GM18907 (cell line): Measurements from ENCODE around the gene AFAP1.

Source experiments
- ATAC-seq: cut with Tn5 transposase; IDR thresholded peaks from one replicate; pipeline ENCODE4 v1.9.1; 2021; ENCODE audit warnings: mild to moderate bottlenecking, moderate library complexity; ENCODE audit not compliant: unreplicated experiment

Gene AFAP1

DNA sequence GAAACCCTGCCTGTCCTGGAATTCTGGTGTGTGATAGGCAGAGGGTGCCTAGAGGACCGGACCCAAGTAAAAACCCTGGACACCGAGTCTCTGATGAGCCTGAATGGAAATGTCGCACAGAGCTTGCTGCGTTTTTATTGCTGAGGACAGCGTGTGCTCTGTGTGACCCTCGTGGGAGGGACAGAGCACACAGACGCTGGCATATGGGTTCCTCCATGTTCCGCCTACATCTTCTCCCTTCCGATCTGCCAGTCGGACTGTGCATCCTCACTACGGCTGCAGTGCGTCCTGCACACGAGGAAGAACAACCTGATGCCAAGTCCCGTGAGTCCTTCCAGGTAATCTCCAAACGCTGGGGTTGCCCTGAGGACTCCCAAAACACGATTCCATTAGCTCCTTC lies 68.3 kb downstream of the AFAP1 start:
- ATAC-seq = no peak

- no peak for ATAC-seq
Observed at GRCh38 chr4:7868892-7869471, 70.7 kb downstream of the AFAP1 start.

GRCh38 chr4:7868436-7868775 lies 71.3 kb downstream of the AFAP1 start:
- no peak for ATAC-seq

- no peak for ATAC-seq
Observed at GRCh38 chr4:7867701-7868435, 71.8 kb downstream of the AFAP1 start.

- no peak for ATAC-seq
Observed at GRCh38 chr4:7867191-7867590, 72.5 kb downstream of the AFAP1 start.

DNA sequence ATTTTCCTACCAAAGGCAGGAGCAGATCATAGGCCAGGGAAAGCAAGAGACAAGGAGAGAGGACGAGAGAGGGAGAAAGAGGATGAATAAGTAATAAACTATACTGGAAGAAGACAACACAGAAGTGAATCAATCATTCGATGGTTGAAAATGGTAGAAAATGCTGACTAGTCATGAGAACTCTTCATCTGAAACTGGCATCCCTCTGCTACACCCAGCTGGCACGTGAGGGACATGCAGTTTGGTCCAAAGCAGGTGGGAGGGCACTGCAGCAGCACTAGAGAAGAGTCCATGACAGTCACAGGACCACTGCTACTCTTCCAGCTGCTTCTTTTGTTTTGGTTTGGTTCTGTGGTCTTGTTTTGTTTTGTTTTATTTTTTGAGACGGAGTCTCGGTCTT lies 74.1 kb downstream of the AFAP1 start:
- ATAC-seq = no peak

- no peak for ATAC-seq
Observed at GRCh38 chr4:7864685-7865084, 75.0 kb downstream of the AFAP1 start.

DNA sequence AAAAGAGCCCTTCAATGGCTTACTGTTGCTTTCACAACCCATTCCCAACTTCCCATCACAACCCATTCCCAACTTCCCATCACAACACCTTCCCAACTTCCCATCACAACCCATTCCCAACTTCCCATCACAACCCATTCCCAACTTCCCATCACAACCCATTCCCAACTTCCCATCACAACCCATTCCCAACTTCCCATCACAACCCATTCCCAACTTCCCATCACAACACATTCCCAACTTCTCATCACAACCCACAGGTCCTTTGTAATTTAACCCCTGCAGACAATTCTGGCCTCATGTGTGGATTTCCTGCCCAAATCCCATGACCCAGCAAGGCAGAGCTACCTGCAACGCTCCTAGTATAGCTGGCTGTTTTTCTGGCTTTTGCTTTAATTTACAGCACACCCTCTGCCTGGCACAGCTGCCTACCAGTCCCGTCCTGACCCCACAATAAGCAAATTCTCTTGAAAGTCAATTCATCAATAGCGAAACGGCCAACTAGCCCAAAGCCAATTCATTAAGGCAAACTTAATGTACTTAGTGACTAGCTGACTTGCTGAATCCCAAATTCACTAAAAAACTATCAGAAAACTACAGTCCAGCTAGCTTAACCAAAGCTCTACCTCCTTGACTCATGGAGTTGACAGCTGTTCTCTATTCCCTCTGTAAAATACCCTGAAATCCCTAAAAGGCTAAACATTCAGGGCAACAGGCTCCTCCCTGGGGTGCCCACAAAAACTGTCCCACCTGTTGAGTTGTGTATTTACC lies 75.6 kb downstream of the AFAP1 start:
- no peak for ATAC-seq

DNA sequence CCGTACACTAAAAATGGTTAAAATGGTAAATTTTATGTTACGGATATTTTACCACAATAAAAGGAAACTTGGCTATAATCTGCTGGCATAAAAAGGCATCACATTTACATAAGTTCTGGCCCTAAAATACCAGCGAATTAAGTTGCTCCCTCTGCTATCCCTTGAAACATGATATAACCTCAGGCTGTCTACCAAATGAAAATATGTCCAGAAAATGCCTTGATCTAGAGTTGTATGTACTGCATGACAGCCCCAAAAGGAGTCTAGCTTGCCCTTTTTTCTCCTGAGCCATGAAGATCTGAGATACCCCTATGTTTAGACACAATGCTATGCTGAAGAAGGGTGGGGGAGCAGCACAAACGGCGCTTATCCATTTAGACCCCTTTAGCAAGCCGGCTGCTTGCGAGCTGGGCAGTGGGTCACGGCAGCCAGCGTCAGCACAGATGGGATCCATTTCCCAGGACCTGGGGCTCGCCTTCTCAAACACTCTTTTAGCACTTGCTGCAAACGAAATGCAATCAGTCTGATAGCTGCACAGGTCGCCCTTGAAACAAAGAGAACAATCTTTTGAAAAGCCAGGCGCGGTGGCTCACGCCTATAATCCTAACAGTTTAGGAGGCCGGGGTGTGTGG lies 77.0 kb downstream of the AFAP1 start:
- no peak for ATAC-seq

GRCh38 chr4:7861440-7861881 lies 78.2 kb downstream of the AFAP1 start:
- no peak for ATAC-seq

DNA sequence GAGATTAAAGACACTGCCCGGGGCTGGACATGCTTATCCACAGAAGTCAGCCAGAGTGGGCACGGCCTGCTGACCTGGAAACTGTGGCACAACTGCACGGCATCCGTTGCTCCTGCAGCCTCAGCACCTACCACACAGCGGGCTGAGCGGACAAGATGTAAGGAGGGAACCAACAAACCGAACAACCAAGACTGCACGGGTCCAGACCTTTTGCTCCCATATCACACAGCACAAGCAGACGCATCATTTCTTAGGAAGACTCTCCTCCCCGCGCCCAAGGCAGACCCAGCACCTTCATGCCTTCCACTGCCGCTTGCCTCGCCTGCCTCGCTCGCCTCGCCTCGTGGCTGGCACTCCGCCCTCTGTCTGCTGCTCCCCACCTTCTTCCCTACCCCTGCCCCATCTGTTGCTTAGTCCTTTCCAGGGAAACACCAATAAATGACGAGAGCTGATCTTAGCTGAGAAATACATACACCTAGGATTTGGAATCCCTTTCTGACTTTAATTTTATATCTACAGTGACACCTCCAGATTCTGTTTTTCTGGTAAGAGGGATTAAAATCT lies 79.0 kb downstream of the AFAP1 start:
- ATAC-seq = no peak

- no peak for ATAC-seq
Observed at GRCh38 chr4:7859326-7859725, 80.3 kb downstream of the AFAP1 start.

DNA sequence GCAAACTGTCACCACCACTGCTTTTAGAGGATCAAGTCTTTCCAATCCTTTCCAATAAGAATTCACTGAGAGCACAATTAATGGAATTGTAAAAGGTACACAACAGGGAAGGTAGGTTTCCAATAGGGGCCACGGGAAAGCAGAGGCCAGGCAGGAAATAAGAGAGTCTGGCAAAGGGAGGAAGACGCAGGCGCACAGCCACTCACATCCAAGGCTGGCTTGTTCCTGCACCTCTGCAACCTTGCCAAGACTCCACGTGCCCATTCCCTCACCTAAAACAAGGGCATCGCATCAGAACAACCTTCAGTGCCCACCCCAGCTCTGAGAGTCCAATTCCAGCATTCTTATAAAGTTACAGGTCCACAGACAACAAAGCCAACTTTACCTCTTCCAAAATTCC lies 81.2 kb downstream of the AFAP1 start:
- ATAC-seq = no peak

GRCh38 chr4:7857993-7858392 lies 81.7 kb downstream of the AFAP1 start:
- ATAC-seq = no peak

GRCh38 chr4:7857238-7857701 lies 82.4 kb downstream of the AFAP1 start:
- ATAC-seq = no peak

DNA sequence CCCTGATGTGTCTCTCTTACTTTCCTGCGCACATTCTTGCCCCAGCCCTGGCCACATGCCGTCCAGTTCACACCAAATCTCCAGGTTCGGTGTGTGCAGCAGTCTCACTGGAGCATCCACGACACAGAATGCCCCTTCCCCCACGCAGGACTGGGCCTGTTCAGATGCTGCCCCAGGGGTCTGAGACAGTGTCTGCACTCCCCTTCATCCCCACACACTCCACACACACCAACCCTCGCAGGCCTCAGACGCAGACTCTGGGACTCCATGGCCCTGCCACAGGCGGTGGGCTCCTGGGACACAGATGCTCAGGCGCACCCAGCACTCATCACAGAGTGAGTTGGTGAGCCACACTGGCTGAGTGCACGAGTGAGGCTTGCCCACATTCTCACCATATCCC lies 83.9 kb downstream of the AFAP1 start:
- no peak for ATAC-seq

DNA sequence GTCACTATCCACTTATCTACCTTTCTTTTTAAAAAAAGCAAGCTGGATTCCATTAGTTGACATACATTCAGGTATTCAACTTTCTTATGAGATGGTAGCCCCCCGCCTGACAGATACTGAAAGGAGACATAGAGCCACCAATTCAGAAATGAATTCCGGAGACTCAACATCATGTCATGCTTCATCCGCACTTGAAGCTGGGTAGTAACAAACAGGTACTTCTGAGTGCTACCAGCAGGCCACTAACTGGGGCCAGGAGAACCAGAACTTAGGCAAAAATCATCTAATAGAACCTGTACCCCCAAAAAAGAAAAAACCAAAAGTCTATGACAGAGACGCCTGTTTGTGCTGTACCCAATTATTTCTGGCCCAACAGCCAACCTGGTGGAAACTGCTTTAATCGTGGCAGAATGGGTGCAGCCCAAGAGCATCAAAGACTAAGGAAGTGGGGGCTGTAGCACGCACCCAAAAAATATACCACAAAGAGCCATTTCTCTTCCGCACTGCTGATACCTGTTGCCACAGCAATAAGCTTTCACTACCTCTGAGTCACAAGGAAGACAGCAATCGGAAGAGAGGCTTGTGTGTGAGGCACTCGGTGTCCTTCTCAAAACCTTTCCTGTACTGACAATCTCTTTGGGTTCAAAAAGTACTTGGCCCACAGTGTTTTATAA lies 84.8 kb downstream of the AFAP1 start:
- no peak for ATAC-seq

GRCh38 chr4:7854216-7854615 lies 85.4 kb downstream of the AFAP1 start:
- ATAC-seq = no peak

DNA sequence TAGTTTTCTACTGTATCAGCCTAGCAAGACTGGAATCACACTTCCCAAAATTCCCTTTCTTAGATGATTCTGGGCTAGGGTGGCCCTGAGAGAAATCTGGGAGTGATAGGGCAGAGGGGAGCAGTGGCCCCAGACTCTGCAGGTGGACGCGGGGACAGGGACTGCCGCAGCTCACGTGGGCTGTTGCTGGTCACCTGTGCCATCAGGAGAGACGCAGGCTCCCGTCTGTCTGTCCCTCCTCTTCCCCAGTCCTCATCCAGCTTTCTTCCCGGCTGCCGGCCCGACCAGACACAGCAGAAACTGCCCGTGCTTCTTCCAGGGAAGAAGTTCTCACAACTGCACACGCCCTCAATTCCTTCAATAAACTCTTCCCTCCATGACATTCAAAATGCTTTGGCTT lies 86.4 kb downstream of the AFAP1 start:
- no peak for ATAC-seq

GRCh38 chr4:7852568-7853185 lies 87.0 kb downstream of the AFAP1 start:
- ATAC-seq = no peak
